Activated B cell treated with CpG ODN at 0.5 μM for 24 hours (primary cell): Measurements from ENCODE around the gene SOX18. TPM values are rescaled to one million over a fixed set of nuclear protein-coding genes. Genes with fewer than 3 reads are reported as not detected.
A peak's percentile ranks its signal among the peaks of the same experiment; 100 is the strongest.

Experiments
- ATAC-seq: fragments of 200-7000 bp; cut with Tn5 transposase; one replicate; pipeline ENCODE4 v1.10.0; 2021; ENCODE audit warnings: low read depth, mild to moderate bottlenecking, moderate library complexity
- CTCF ChIA-PET: fragments of 350-600 bp; sonication (Branson Sonifier 250); formaldehyde crosslinking; loops from one replicate; lab custom pipeline; 2021; ENCODE audit warnings: antibody characterized with exemption; lab: Charles Lee
- POLR2A ChIA-PET: fragments of 350-600 bp; sonication (Branson Sonifier 250); formaldehyde crosslinking; loops from one replicate; lab custom pipeline; 2021; ENCODE audit warnings: antibody characterized with exemption; lab: Charles Lee
- DNase-seq: peaks from one replicate; pipeline ENCODE4 v3.0.0; 2022
- H3K27ac Mint-ChIP-seq: one replicate; pipeline ENCODE4 v1.8.0; 2020; ENCODE audit warnings: mixed read lengths
- H3K27me3 Mint-ChIP-seq: one replicate; pipeline ENCODE4 v1.8.0; 2021; ENCODE audit warnings: mixed read lengths
- H3K36me3 Mint-ChIP-seq: one replicate; pipeline ENCODE4 v1.8.0; 2021; ENCODE audit warnings: low read depth, mixed read lengths
- H3K4me1 Mint-ChIP-seq: one replicate; pipeline ENCODE4 v1.8.0; 2021; ENCODE audit warnings: mixed read lengths
- H3K4me3 Mint-ChIP-seq: one replicate; pipeline ENCODE4 v1.8.0; 2020; ENCODE audit warnings: mild to moderate bottlenecking, mixed read lengths
- H3K9me3 Mint-ChIP-seq: one replicate; pipeline ENCODE4 v1.8.0; 2020; ENCODE audit warnings: mixed read lengths
- intact Hi-C: fragments of 100-400 bp; cut with micrococcal nuclease; formaldehyde crosslinking; loops from one replicate; pipeline ENCODE4 v1.15.1; 2024
- total RNA-seq: library from RNA; stranded (reverse); gene quantifications from 2 replicates; pipeline ENCODE4 v1.2.3, GENCODE V29; 2022
- TF ChIP-seq, protein P1 (sequence below): fragments of 200-600 bp; IDR thresholded peaks from one replicate; pipeline ENCODE4 v1.8.0; 2022; ENCODE audit warnings: antibody characterized with exemption, mild to moderate bottlenecking

SOX18 gene
- total RNA-seq, 1 donor from 2014 or later = not detected

- Mint-ChIP-seq H3K4me3 (no peak overlapping the region), H3K27me3 (no peaks in the 10 kb centered on the region), H3K9me3 (no peaks in the 10 kb centered on the region), H3K27ac (no peak overlapping the region), H3K4me1 (peaks cover 59% of the 10 kb centered on the region), H3K36me3 (peaks cover 41% of the 10 kb centered on the region)
- no peak for ATAC-seq
- TF ChIP-seq, protein P1, sequence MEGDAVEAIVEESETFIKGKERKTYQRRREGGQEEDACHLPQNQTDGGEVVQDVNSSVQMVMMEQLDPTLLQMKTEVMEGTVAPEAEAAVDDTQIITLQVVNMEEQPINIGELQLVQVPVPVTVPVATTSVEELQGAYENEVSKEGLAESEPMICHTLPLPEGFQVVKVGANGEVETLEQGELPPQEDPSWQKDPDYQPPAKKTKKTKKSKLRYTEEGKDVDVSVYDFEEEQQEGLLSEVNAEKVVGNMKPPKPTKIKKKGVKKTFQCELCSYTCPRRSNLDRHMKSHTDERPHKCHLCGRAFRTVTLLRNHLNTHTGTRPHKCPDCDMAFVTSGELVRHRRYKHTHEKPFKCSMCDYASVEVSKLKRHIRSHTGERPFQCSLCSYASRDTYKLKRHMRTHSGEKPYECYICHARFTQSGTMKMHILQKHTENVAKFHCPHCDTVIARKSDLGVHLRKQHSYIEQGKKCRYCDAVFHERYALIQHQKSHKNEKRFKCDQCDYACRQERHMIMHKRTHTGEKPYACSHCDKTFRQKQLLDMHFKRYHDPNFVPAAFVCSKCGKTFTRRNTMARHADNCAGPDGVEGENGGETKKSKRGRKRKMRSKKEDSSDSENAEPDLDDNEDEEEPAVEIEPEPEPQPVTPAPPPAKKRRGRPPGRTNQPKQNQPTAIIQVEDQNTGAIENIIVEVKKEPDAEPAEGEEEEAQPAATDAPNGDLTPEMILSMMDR = no peak
- CTCF ChIA-PET = interaction anchor here (0.8 kb wide), 1 partner anchor 35 kb away, joined by 3 read pairs; no protein-coding TSS in a partner anchor
- intact Hi-C loops = loop anchor here (5.0 kb wide), 1 partner anchor 93 kb away; the partner anchor contains the start of gene PRPF6
- POLR2A ChIA-PET = interaction anchor here (0.6 to 8.1 kb wide), 3 partner anchors 9 to 560 kb away, joined by 3 to 77 read pairs (median 4); no protein-coding TSS in a partner anchor
- no peak for DNase-seq
Observed at GRCh38 chr20:64074963-64075362, 25.5 kb upstream of the SOX18 start.

GRCh38 chr20:64074184-64074789 is 24.8 kb upstream of the SOX18 start:
- ATAC-seq (no peak), DNase-seq (no peak)
- no peaks in the 10 kb centered on the region for H3K27me3 Mint-ChIP-seq
- peak overlapping the region; percentile 7 for H3K27ac Mint-ChIP-seq
- TF ChIP-seq, protein P1 = no peak
- peaks cover 41% of the 10 kb centered on the region for H3K36me3 Mint-ChIP-seq
- H3K4me1 Mint-ChIP-seq = peaks cover 64% of the 10 kb centered on the region
- no peak overlapping the region for H3K4me3 Mint-ChIP-seq
- ChIA-PET POLR2A (interaction anchor here (0.6 to 8.1 kb wide), 2 partner anchors 8 to 34 kb away, joined by 3 to 77 read pairs; no protein-coding TSS in a partner anchor), CTCF (no interaction called here)
- intact Hi-C loops = no loop called here
- H3K9me3 Mint-ChIP-seq = no peaks in the 10 kb centered on the region

DNA sequence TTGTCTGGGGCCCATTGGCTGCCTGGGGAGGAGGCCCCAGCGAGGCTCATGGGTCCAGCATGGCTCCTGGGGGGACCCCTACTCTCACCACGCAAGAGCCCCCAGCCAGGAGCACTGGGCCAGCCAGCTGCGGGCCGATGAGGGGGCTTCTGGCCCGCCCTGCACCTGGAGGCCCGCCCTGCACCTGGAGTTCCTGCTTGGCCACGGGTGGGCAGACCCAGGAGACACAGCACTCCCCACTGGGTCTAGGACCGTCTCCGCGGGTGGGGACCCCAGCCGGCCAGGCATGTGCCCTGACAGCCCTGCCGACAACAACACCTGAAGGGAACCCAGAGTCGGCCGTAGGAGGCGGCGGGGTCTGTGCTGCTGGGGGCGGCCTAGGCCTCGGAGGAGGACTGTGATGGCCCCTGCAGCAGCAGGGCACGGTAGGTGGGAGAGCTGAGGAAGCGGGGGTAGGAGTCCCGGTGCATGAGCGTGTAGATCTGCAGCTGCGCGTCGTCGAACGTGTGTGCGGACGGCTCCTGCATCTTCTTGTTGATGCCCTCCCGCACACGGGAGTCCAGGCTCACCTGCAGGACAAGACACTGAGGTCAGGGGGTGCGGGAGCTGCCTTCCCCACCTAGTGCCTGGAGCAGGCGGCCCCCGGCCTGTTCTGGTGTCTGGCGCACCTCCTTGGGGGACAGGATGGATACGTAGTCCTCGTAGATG is 24.2 kb upstream of the SOX18 start:
- ChIA-PET CTCF (no interaction called here), POLR2A (interaction anchor here (8.1 kb wide), 1 partner anchor 7 kb away, joined by 77 read pairs; no protein-coding TSS in a partner anchor)
- Mint-ChIP-seq H3K9me3 (no peaks in the 10 kb centered on the region), H3K4me3 (no peak overlapping the region), H3K27me3 (no peaks in the 10 kb centered on the region), H3K36me3 (peaks cover 39% of the 10 kb centered on the region), H3K27ac (peak overlapping the region; percentile 18), H3K4me1 (peaks cover 64% of the 10 kb centered on the region)
- DNase-seq (no peak), ATAC-seq (no peak)
- intact Hi-C loops = no loop called here
- TF ChIP-seq, protein P1 = no peak

DNA sequence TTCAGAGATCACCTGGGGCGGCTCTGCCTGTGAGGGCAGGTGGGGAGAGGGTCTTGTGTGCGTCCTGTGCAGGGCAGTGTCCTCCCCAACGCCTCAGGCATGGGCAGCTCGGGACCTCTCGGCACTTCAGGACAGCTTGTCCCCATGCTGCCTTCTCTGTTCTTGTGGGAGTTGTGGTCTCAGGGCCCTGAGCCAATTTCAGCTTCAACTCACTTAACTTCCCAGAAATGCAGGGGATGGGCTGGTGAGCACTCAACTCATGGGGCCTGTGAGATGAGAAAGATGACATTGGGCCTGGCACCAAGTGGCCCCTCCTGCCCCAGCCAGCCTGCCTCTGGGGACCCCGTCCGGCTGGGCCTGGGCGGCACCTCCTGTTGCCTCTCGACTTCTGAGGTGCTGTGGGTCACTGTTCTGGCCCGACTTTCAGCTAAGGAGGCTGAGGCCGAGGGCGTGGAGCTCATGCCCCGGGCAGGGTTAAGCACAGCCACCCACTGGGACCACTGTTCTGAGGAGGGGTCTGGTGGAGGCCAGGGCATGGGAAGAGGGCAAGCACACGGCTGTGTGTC is 23.1 kb upstream of the SOX18 start:
- no peak overlapping the region for H3K4me3 Mint-ChIP-seq
- no peaks in the 10 kb centered on the region for H3K9me3 Mint-ChIP-seq
- intact Hi-C loops = no loop called here
- peak overlapping the region; percentile 50 for H3K27ac Mint-ChIP-seq
- H3K36me3 Mint-ChIP-seq = peaks cover 37% of the 10 kb centered on the region
- peaks cover 65% of the 10 kb centered on the region for H3K4me1 Mint-ChIP-seq
- TF ChIP-seq, protein P1 = no peak
- no peaks in the 10 kb centered on the region for H3K27me3 Mint-ChIP-seq
- CTCF ChIA-PET = interaction anchor here (1.8 kb wide), 1 partner anchor 34 kb away, joined by 4 read pairs; no protein-coding TSS in a partner anchor
- POLR2A ChIA-PET = interaction anchor here (1.1 kb wide), 1 partner anchor 208 kb away, joined by 3 read pairs; the partner anchor contains the start of gene TPD52L2
- DNase-seq (no peak), ATAC-seq (no peak)
